Measurements from ENCODE around the gene ATF7IP2. TPM values are rescaled to one million over a fixed set of nuclear protein-coding genes. Genes with fewer than 3 reads are reported as not detected.

ATF7IP2 gene
- total and polyA plus RNA-seq, 9 of the 15 experiments (the other 6 are each of a cell fraction or from before 2014, with no cell fraction given), result 131 to 515 (median 196) TPM

GRCh38 chr16:10485698-10486382, 100.0 kb downstream of the ATF7IP2 start:
- Histone ChIP-seq H4K20me1 (replicated peaks; ENCODE audit: control insufficient read depth, insufficient read depth, low read length) (no peaks in the 10 kb centered on the region), H3K27ac (ENCODE audit: extremely low read depth, low read depth, low read length) (peak overlapping the region; percentile 61; the same call in 2 of the 3 replicates), H3K79me2 (ENCODE audit: control insufficient read depth, insufficient read depth, low read length) (no peaks in the 10 kb centered on the region), H3K4me2 (ENCODE audit: insufficient read depth, low read length) (no peak overlapping the region), H3K36me3 (ENCODE audit: control insufficient read depth, insufficient read depth, low read length) (peaks cover 15% of the 10 kb centered on the region; the same call in 2 of the 3 replicates), H2AFZ (ENCODE audit: low read depth, low read length) (no peak overlapping the region), H3K9ac (ENCODE audit: insufficient read depth in 1 of 2, low read depth in 2 of 2, low read length in 2 of 2) (no peak overlapping the region), H3K4me3 (no peak overlapping the region), H3K27me3 (ENCODE audit: control insufficient read depth in 2 of 2, insufficient read depth in 2 of 2, low read length in 2 of 2) (no peaks in the 10 kb centered on the region), H3K9me1 (ENCODE audit: control insufficient read depth, insufficient read depth, low read length) (no peaks in the 10 kb centered on the region), H3K4me1 (replicated peaks in 1 of 2; ENCODE audit: control insufficient read depth in 2 of 2, insufficient read depth in 2 of 2, low read length in 2 of 2) (peaks cover 0 to 3% of the 10 kb centered on the region in 2 experiments; a peak in 1 of 5 replicates), H3K9me3 (replicated peaks; ENCODE audit: control insufficient read depth, insufficient read depth, low read depth, low read length) (peaks cover 18% of the 10 kb centered on the region)
- intact Hi-C loops (cut with micrococcal nuclease) (no loop called here), in situ Hi-C loops (cut with MboI) (no loop called here)
- BruUV-seq (replicated peaks), result no TSS peak
- ChIA-PET CTCF (ENCODE audit: low intra/inter-chr PET ratio) (no interaction called here), POLR2A (interaction anchor here (0.7 kb wide), 1 partner anchor 241 kb away, joined by 3 read pairs; no protein-coding TSS in a partner anchor)
- FAIRE-seq, result no peak
- WGBS (ENCODE audit: insufficient coverage, low coverage, missing lambda C conversion rate), result 82% methylated on average over 12 of the region's 12 CpGs
- no peak for DNase-seq (ENCODE audit: extremely low read depth in 1 of 4, low spot score in 3 of 4)
- no peak for ATAC-seq
- TF ChIP-seq FOXJ2 (tag; IDR thresholded peaks at IDR 0.05) (no peak), RAD51 (IDR thresholded peaks at IDR 0.05; ENCODE audit: borderline replicate concordance, low read depth) (0 out of 2 replicates have a peak, but pooled peaks have one; percentile 16), CBX5 (IDR thresholded peaks at IDR 0.05; ENCODE audit: borderline replicate concordance, low read depth) (0 out of 2 replicates have a peak, but pooled peaks have one; percentile 43), MTA3 (IDR thresholded peaks at IDR 0.05; ENCODE audit: borderline replicate concordance) (peak; percentile 22; the same call in 1 of the 2 replicates), GTF3C2 (IDR thresholded peaks at IDR 0.05; ENCODE audit: borderline replicate concordance, extremely low read depth, insufficient read length) (no peak), DPF2 (IDR thresholded peaks at IDR 0.05) (peak; percentile 65; the same call in 1 of the 2 replicates), ZNF324 (CRISPR knock-in tag; IDR thresholded peaks at IDR 0.05) (no peak), HNRNPL (IDR thresholded peaks at IDR 0.05; ENCODE audit: low read depth, low read length) (no peak), BHLHE40 (IDR thresholded peaks at IDR 0.05; ENCODE audit: low read length) (peak; percentile 51; the same call in 1 of the 2 replicates), SMARCC2 (IDR thresholded peaks at IDR 0.05; ENCODE audit: low read depth) (peak; percentile 38; the same call in 1 of the 2 replicates), ZNF589 (CRISPR knock-in tag; IDR thresholded peaks at IDR 0.05; ENCODE audit: low read depth) (no peak), ZEB2 (IDR thresholded peaks at IDR 0.05) (peak; percentile 90), NCOR1 (IDR thresholded peaks at IDR 0.05) (peak; percentile 48; the same call in 1 of the 2 replicates), TRIM28 (IDR thresholded peaks at IDR 0.05) (peak; percentile 77), ATF7 (IDR thresholded peaks at IDR 0.05) (0 out of 2 replicates have a peak, but pooled peaks have one; percentile 31), CC2D1A (IDR thresholded peaks at IDR 0.05) (peak; percentile 42; the same call in 1 of the 2 replicates), SOX6 (IDR thresholded peaks at IDR 0.05) (peak; percentile 74), RBM25 (IDR thresholded peaks at IDR 0.05; ENCODE audit: low read depth, low read length, severe bottlenecking) (no peak), ZNF282 (CRISPR knock-in tag; IDR thresholded peaks at IDR 0.05) (no peak), TCF3 (CRISPR knock-in tag; IDR thresholded peaks at IDR 0.05) (peak; percentile 76), ZNF445 (CRISPR knock-in tag; IDR thresholded peaks at IDR 0.05; ENCODE audit: low read depth) (no peak), ARID1B (IDR thresholded peaks at IDR 0.05) (peak; percentile 84)
- TF ChIP-seq, protein P1, sequence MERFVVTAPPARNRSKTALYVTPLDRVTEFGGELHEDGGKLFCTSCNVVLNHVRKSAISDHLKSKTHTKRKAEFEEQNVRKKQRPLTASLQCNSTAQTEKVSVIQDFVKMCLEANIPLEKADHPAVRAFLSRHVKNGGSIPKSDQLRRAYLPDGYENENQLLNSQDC (CRISPR knock-in tag; IDR thresholded peaks at IDR 0.05), result no peak
